ENCODE data around the gene ARMH4. TPM values are rescaled to one million over a fixed set of nuclear protein-coding genes. Genes with fewer than 3 reads are reported as not detected.
"Not testable (repeated sequence)": the region's sequence is repeated elsewhere in the genome, so short reads cannot be mapped to it uniquely, and the experiment has no call there.

Gene ARMH4
- total RNA-seq, 5 donors from 2014 or later (not counting 1 experiment from before 2014, with no cell fraction given): not detected

GRCh38 chr14:58128416-58128815 lies 23.6 kb downstream of the ARMH4 start:
- Mint-ChIP-seq H3K9me3 (peaks cover 11 to 15% (median 13%) of the 10 kb centered on the region in 3 donors), H3K4me3 (no peak overlapping the region), H3K27me3 (peaks cover 5 to 7% of the 10 kb centered on the region in 2 donors), H3K27ac (no peak overlapping the region), H3K36me3 (peaks cover 7% of the 10 kb centered on the region), H3K4me1 (no peaks in the 10 kb centered on the region)
- no peak for ATAC-seq (replicated peaks in 1 of 4)
- Histone ChIP-seq H3K36me3 (ENCODE audit: control insufficient read depth in 2 of 2, extremely low read depth in 1 of 2, insufficient read depth in 1 of 2, low read length in 1 of 2) (no peaks in the 10 kb centered on the region), H3K4me1 (ENCODE audit: control insufficient read depth in 1 of 2, extremely low read depth in 1 of 2, insufficient read depth in 2 of 2, low read length in 2 of 2) (no peaks in the 10 kb centered on the region), H3K27me3 (replicated peaks in 1 of 2; ENCODE audit: control insufficient read depth in 2 of 2, extremely low read depth in 1 of 2, insufficient read depth in 2 of 2, low read length in 1 of 2) (no peaks in the 10 kb centered on the region), H3K9me3 (no peaks in the 10 kb centered on the region), H3K27ac (ENCODE audit: low read length) (no peak overlapping the region), H3K4me3 (ENCODE audit: control insufficient read depth in 1 of 2, extremely low read depth in 1 of 2, low read length in 1 of 2) (no peak overlapping the region)
- ChIA-PET CTCF (no interaction called here), POLR2A (no interaction called here)
- DNase-seq: no peak
- WGBS (ENCODE audit: insufficient coverage): no CpG with 5 or more reads among the region's 2 CpGs

- POLR2A ChIA-PET: not testable (repeated sequence)
- peaks cover 10 to 31% of the 10 kb centered on the region in 2 donors for H3K27me3 Mint-ChIP-seq
Measured at GRCh38 chr14:58122546-58122945, 29.5 kb downstream of the ARMH4 start.

GRCh38 chr14:58121530-58122186 lies 30.4 kb downstream of the ARMH4 start:
- Mint-ChIP-seq H3K4me1 (no peaks in the 10 kb centered on the region), H3K4me3 (no peak overlapping the region), H3K27me3 (peaks cover 10 to 24% of the 10 kb centered on the region in 2 donors), H3K36me3 (peaks cover 7% of the 10 kb centered on the region), H3K27ac (no peak overlapping the region), H3K9me3 (peaks cover 11 to 15% (median 13%) of the 10 kb centered on the region in 3 donors)
- Histone ChIP-seq H3K27ac (ENCODE audit: low read length) (no peak overlapping the region), H3K9me3 (no peaks in the 10 kb centered on the region), H3K4me3 (ENCODE audit: control insufficient read depth in 1 of 2, extremely low read depth in 1 of 2, low read length in 1 of 2) (no peak overlapping the region), H3K36me3 (ENCODE audit: control insufficient read depth in 2 of 2, extremely low read depth in 1 of 2, insufficient read depth in 1 of 2, low read length in 1 of 2) (no peaks in the 10 kb centered on the region), H3K27me3 (replicated peaks in 1 of 2; ENCODE audit: control insufficient read depth in 2 of 2, extremely low read depth in 1 of 2, insufficient read depth in 2 of 2, low read length in 1 of 2) (no peaks in the 10 kb centered on the region), H3K4me1 (ENCODE audit: control insufficient read depth in 1 of 2, extremely low read depth in 1 of 2, insufficient read depth in 2 of 2, low read length in 2 of 2) (no peaks in the 10 kb centered on the region)
- CTCF ChIA-PET: no interaction called here
- POLR2A ChIA-PET: no interaction called here
- ATAC-seq (replicated peaks in 1 of 4) (no peak), DNase-seq (no peak)
- 77% methylated on average over 3 of the region's 5 CpGs for WGBS (ENCODE audit: insufficient coverage)

More at GRCh38 chr14:58122546-58122945, 29.5 kb downstream of the ARMH4 start:
- ATAC-seq (replicated peaks in 1 of 4); H3K4me1 Mint-ChIP-seq; DNase-seq; CTCF ChIA-PET; H3K4me3 ChIP-seq (ENCODE audit: control insufficient read depth in 1 of 2, extremely low read depth in 1 of 2, low read length in 1 of 2); H3K9me3 ChIP-seq; H3K4me3 Mint-ChIP-seq; H3K27ac ChIP-seq (ENCODE audit: low read length); H3K4me1 ChIP-seq (ENCODE audit: control insufficient read depth in 1 of 2, extremely low read depth in 1 of 2, insufficient read depth in 2 of 2, low read length in 2 of 2); H3K27ac Mint-ChIP-seq; H3K27me3 ChIP-seq (replicated peaks in 1 of 2; ENCODE audit: control insufficient read depth in 2 of 2, extremely low read depth in 1 of 2, insufficient read depth in 2 of 2, low read length in 1 of 2); H3K36me3 ChIP-seq (ENCODE audit: control insufficient read depth in 2 of 2, extremely low read depth in 1 of 2, insufficient read depth in 1 of 2, low read length in 1 of 2); H3K36me3 Mint-ChIP-seq: not testable (repeated sequence)
- H3K9me3 Mint-ChIP-seq: peaks cover 11 to 15% (median 13%) of the 10 kb centered on the region in 3 donors
- 67% methylated on average over 1 of the region's 6 CpGs for WGBS (ENCODE audit: insufficient coverage)

GRCh38 chr14:58119381-58119780 lies 32.6 kb downstream of the ARMH4 start:
- H3K27me3 Mint-ChIP-seq: peaks cover 17 to 24% of the 10 kb centered on the region in 2 donors
- no peak overlapping the region for H3K27ac Mint-ChIP-seq
- H3K4me3 Mint-ChIP-seq: no peak overlapping the region
- ATAC-seq (replicated peaks in 1 of 4): no peak
- Histone ChIP-seq H3K27me3 (replicated peaks in 1 of 2; ENCODE audit: control insufficient read depth in 2 of 2, extremely low read depth in 1 of 2, insufficient read depth in 2 of 2, low read length in 1 of 2) (peaks cover 0 to 3% of the 10 kb centered on the region in 2 experiments), H3K36me3 (ENCODE audit: control insufficient read depth in 2 of 2, extremely low read depth in 1 of 2, insufficient read depth in 1 of 2, low read length in 1 of 2) (no peaks in the 10 kb centered on the region), H3K4me1 (ENCODE audit: control insufficient read depth in 1 of 2, extremely low read depth in 1 of 2, insufficient read depth in 2 of 2, low read length in 2 of 2) (no peaks in the 10 kb centered on the region), H3K9me3 (no peaks in the 10 kb centered on the region), H3K4me3 (ENCODE audit: control insufficient read depth in 1 of 2, extremely low read depth in 1 of 2, low read length in 1 of 2) (no peak overlapping the region), H3K27ac (ENCODE audit: low read length) (no peak overlapping the region)
- WGBS (ENCODE audit: insufficient coverage): 50% methylated on average over 1 of the region's 3 CpGs
- no peaks in the 10 kb centered on the region for H3K4me1 Mint-ChIP-seq
- CTCF ChIA-PET: interaction anchor here in 1 of 2 donors (0.5 kb wide), 1 partner anchor 13 kb away, joined by 3 read pairs; no protein-coding TSS in a partner anchor
- H3K36me3 Mint-ChIP-seq: no peaks in the 10 kb centered on the region
- POLR2A ChIA-PET: no interaction called here
- H3K9me3 Mint-ChIP-seq: peaks cover 0 to 3% (median 2%) of the 10 kb centered on the region in 3 donors
- no peak for DNase-seq

GRCh38 chr14:58118097-58118815 lies 33.8 kb downstream of the ARMH4 start:
- Histone ChIP-seq H3K4me1 (ENCODE audit: control insufficient read depth in 1 of 2, extremely low read depth in 1 of 2, insufficient read depth in 2 of 2, low read length in 2 of 2) (no peaks in the 10 kb centered on the region), H3K4me3 (ENCODE audit: control insufficient read depth in 1 of 2, extremely low read depth in 1 of 2, low read length in 1 of 2) (no peak overlapping the region), H3K36me3 (ENCODE audit: control insufficient read depth in 2 of 2, extremely low read depth in 1 of 2, insufficient read depth in 1 of 2, low read length in 1 of 2) (no peaks in the 10 kb centered on the region), H3K9me3 (no peaks in the 10 kb centered on the region), H3K27ac (ENCODE audit: low read length) (no peak overlapping the region), H3K27me3 (replicated peaks in 1 of 2; ENCODE audit: control insufficient read depth in 2 of 2, extremely low read depth in 1 of 2, insufficient read depth in 2 of 2, low read length in 1 of 2) (peaks cover 0 to 3% of the 10 kb centered on the region in 2 experiments)
- WGBS (ENCODE audit: insufficient coverage): 83% methylated on average over 3 of the region's 5 CpGs
- Mint-ChIP-seq H3K36me3 (no peaks in the 10 kb centered on the region), H3K9me3 (no peaks in the 10 kb centered on the region), H3K4me3 (no peak overlapping the region), H3K4me1 (no peaks in the 10 kb centered on the region), H3K27ac (no peak overlapping the region), H3K27me3 (peaks cover 24% of the 10 kb centered on the region in 2 donors)
- CTCF ChIA-PET: interaction anchor here in 1 of 2 donors (1.0 kb wide), 1 partner anchor 12 kb away, joined by 3 read pairs; no protein-coding TSS in a partner anchor
- DNase-seq (no peak), ATAC-seq (replicated peaks in 1 of 4) (no peak)
- POLR2A ChIA-PET: no interaction called here

GRCh38 chr14:58109744-58110143 lies 42.3 kb downstream of the ARMH4 start:
- no peak overlapping the region for H3K27ac ChIP-seq (ENCODE audit: low read length)
- no peaks in the 10 kb centered on the region for H3K36me3 ChIP-seq (ENCODE audit: control insufficient read depth in 2 of 2, extremely low read depth in 1 of 2, insufficient read depth in 1 of 2, low read length in 1 of 2)
- no peaks in the 10 kb centered on the region for H3K4me1 ChIP-seq (ENCODE audit: control insufficient read depth in 1 of 2, extremely low read depth in 1 of 2, insufficient read depth in 2 of 2, low read length in 2 of 2)
- no peaks in the 10 kb centered on the region for H3K36me3 Mint-ChIP-seq
- H3K27me3 Mint-ChIP-seq: peaks cover 7 to 21% of the 10 kb centered on the region in 2 donors
- H3K4me1 Mint-ChIP-seq: no peaks in the 10 kb centered on the region
- ATAC-seq (replicated peaks in 1 of 4): no peak
- no peaks in the 10 kb centered on the region for H3K27me3 ChIP-seq (replicated peaks in 1 of 2; ENCODE audit: control insufficient read depth in 2 of 2, extremely low read depth in 1 of 2, insufficient read depth in 2 of 2, low read length in 1 of 2)
- H3K27ac Mint-ChIP-seq: no peak overlapping the region
- H3K4me3 ChIP-seq (ENCODE audit: control insufficient read depth in 1 of 2, extremely low read depth in 1 of 2, low read length in 1 of 2): no peak overlapping the region
- ChIA-PET CTCF (interaction anchor here (0.7 kb wide), 2 partner anchors 222 to 285 kb away, joined by 3 read pairs; no protein-coding TSS in a partner anchor), POLR2A (interaction anchor here in 1 of 2 donors (0.6 kb wide), 1 partner anchor 21 kb away, joined by 3 read pairs; no protein-coding TSS in a partner anchor)
- H3K4me3 Mint-ChIP-seq: no peak overlapping the region
- no peak for DNase-seq
- WGBS (ENCODE audit: insufficient coverage): no CpG with 5 or more reads among the region's 3 CpGs
- H3K9me3 Mint-ChIP-seq: no peaks in the 10 kb centered on the region
- no peaks in the 10 kb centered on the region for H3K9me3 ChIP-seq

All from T-cell (primary cell).